Measurements from ENCODE around the gene AK9.

- TF ChIP-seq CTCF (IDR thresholded peaks at IDR 0.05), result no peak
- TF ChIP-seq POLR2A (IDR thresholded peaks at IDR 0.05), result no peak
Observed at GRCh38 chr6:109448615-109449014, 242.4 kb downstream of the AK9 start.
